Ovary (tissue), 9 donors: ENCODE results near the gene MYOM1. TPM values are rescaled to one million over a fixed set of nuclear protein-coding genes. Genes with fewer than 3 reads are reported as not detected.

Experiments
- DNase-seq, 5 donors: peaks; one replicate each; pipeline ENCODE4 v3.0.0-alpha.2; 2019 to 2020
- H3K27ac ChIP-seq, 2 donors: fragments of 200-600 bp; one replicate each; pipeline versions ENCODE4 v1.5.1 to v1.8.0; 2019 to 2022
- H3K27me3 ChIP-seq: fragments of 200-600 bp; one replicate; pipeline ENCODE4 v1.8.0; 2022
- H3K36me3 ChIP-seq: fragments of 200-600 bp; sonication (generic); one replicate; pipeline ENCODE4 v1.5.1; 2019
- H3K4me1 ChIP-seq: one replicate; pipeline ENCODE4 v1.8.1; 2013; ENCODE audit warnings: mild to moderate bottlenecking, moderate library complexity; ENCODE audit not compliant: insufficient read depth
- H3K4me3 ChIP-seq: fragments of 200-600 bp; sonication (generic); one replicate; pipeline ENCODE4 v1.5.1; 2017
- H3K9me3 ChIP-seq, 2 donors: fragments of 200-600 bp in 1 of 2; sonication (generic) in 1 of 2; one replicate each; pipeline versions ENCODE4 v1.5.1 to v1.8.1; 2013 to 2019; ENCODE audit warnings: mild to moderate bottlenecking in 1 of 2, moderate library complexity in 1 of 2
- CTCF ChIP-seq, 3 donors: fragments of 450-650 bp in 2 of 3; fragments of 200-600 bp in 1 of 3; IDR thresholded peaks; one replicate each; pipeline versions ENCODE4 v1.5.1 to v1.8.0; 2016 to 2022; ENCODE audit warnings: antibody characterized with exemption in 3 of 3, mild to moderate bottlenecking in 1 of 3
- EP300 ChIP-seq: sonication (generic); formaldehyde crosslinking; IDR thresholded peaks from one replicate; pipeline ENCODE4 v1.6.1; 2017; ENCODE audit warnings: antibody characterized with exemption
- POLR2A ChIP-seq: fragments of 450-650 bp; IDR thresholded peaks from one replicate; pipeline ENCODE4 v1.6.1; 2017; ENCODE audit warnings: antibody characterized with exemption, mild to moderate bottlenecking, moderate library complexity
- WGBS, 3 donors: extraction: QIAGEN DNeasy Blood & Tissue Kit in 1 of 3; methylation state at CpG; one replicate each; pipeline versions ENCODE4 v1.1.5 to v1.1.7; 2013 to 2017; 5-methylcytosine and 5-hydroxymethylcytosine counted together
- intact Hi-C, 4 donors: fragments of 100-400 bp; cut with DNase I; formaldehyde crosslinking; loops; one replicate each; pipeline versions ENCODE4 v1.11.0 to v1.15.1; 2022 to 2023
- polyA plus RNA-seq, 2 donors: library from polyadenylated mRNA; stranded (reverse); fragments of 200-250 nt in 1 of 2; fragments of 350-450 nt in 1 of 2; fragmentation: Illumina TruSeq in 1 of 2; extraction: RNeasy Lipid Tissue Mini Kit (QIAGEN cat#74804) in 1 of 2; gene quantifications; one replicate each; pipeline ENCODE4 v1.2.3, GENCODE V29; 2013 to 2014
- total RNA-seq, 7 donors: library from RNA; depleted of rRNA in 2 of 7; stranded (reverse); fragments of >200 nt in 2 of 7; fragmentation: NEBNext Ultra II Directional in 3 of 7; extraction: Animal tissue kit (Norgen Biotek cat#: 25700) in 3 of 7; gene quantifications; one replicate each; pipeline versions ENCODE4 v1.1.0 to v1.2.4, GENCODE V29; 2016 to 2023
- donor health status: DM: no; HTN: no; CAD: no; lungs with moderate emphysema.
- donor health status: DM: no; HTN: no; CAD: no.
- donor health status: Bipolar disorder and iron deficiency.
- donor health status: DM: yes; HTN: yes; CAD: no.
- donor health status: DM: no; HTN: no; CAD: no.
- donor health status: DM: yes; HTN: yes; CAD: no.

Gene MYOM1
- total and polyA plus RNA-seq, 9 donors, result 0.69 to 21.0 (median 3.6) TPM

DNA sequence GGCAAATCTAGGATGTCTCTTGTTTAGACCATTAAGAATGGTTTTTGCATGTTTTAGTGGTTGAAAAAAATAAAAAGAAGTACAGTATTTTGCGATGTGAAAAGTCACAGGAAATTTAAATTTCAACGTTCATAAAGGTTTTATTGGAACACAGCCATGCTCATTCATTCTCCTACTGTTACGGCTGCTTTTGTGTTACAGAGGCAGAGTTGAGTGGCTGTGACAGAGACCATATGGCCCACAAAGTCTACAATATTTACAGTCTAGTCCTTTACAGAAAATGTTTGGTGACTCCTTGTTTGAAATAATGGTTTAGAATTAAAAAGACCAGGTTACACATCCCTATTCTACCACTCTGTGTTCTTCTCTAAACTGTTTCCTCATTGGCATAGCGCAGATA is 48.1 kb downstream of the MYOM1 start:
- no peaks in the 10 kb centered on the region for H3K27me3 ChIP-seq
- H3K4me3 ChIP-seq, result no peak overlapping the region
- intact Hi-C loops, result no loop called here
- no peaks in the 10 kb centered on the region for H3K36me3 ChIP-seq
- no peak for DNase-seq
- H3K27ac ChIP-seq, result no peak overlapping the region
- H3K4me1 ChIP-seq, result peaks cover 2% of the 10 kb centered on the region
- no peak for TF ChIP-seq CTCF (IDR thresholded peaks at IDR 0.05)
- TF ChIP-seq POLR2A, result no peak
- TF ChIP-seq EP300, result no peak
- 39 to 45% (median 43%) methylated on average over 4 of the region's 4 CpGs for WGBS, 3 donors
- no peaks in the 10 kb centered on the region for H3K9me3 ChIP-seq

DNA sequence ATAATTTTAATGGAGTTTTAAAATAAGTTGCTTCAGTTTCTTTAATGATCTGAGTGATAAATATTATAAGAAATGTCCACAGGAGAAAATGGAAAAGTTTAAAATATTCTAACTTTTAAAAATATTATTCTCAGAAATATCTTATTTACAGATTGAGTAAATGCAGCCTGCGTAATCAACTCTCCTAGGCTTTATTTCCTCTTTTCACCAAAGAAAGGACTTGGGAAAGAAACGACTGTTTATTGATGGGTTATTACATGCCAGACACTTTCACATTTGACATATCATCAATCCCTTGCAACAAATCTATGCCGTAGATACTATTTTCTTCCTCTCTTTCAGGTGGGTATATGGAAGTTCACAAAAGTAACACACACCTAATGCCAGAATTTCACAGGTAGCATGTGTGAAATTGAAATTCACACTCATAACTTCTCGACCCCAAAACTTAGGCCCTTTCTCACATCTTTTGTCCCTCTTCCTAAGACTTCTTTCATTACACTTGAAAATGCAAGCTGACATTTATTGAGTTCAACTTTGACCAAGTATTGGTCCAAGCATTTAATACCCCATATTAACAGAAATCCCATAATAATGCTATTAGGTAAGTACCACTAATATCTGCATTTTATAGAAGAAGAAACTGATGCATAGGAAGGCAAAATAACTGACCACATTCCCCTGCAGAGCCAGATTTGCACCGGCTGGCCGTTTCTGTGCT is 49.2 kb downstream of the MYOM1 start:
- WGBS, 3 donors, result 87 to 89% (median 88%) methylated on average over 6 of the region's 6 CpGs
- H3K27ac ChIP-seq, result no peak overlapping the region
- TF ChIP-seq CTCF (IDR thresholded peaks at IDR 0.05) (no peak), POLR2A (no peak), EP300 (no peak)
- H3K36me3 ChIP-seq, result no peaks in the 10 kb centered on the region
- no peak for DNase-seq
- peaks cover 2% of the 10 kb centered on the region for H3K4me1 ChIP-seq
- H3K27me3 ChIP-seq, result no peaks in the 10 kb centered on the region
- H3K4me3 ChIP-seq, result no peak overlapping the region
- intact Hi-C loops, result no loop called here
- no peaks in the 10 kb centered on the region for H3K9me3 ChIP-seq

DNA sequence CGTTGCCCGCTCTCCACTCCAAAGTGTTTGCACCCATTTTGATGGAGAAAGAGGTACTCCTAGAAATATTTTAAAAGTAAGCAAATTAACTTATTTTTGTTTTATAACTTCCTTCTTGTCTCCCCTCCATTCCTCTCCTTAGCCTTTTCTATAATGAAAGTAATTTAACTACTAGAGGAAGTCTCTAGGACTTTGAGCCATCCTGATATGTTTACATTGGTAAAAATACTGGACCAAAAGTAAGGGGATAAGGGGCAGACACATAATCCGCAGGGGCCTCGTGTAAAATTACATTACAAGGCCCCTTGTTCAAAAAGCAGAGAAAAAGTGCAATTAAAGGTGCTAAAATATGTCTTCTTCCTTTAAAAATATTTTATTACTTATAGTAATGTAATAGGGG is 55.4 kb downstream of the MYOM1 start:
- H3K4me3 ChIP-seq, result no peak overlapping the region
- no peak for TF ChIP-seq EP300
- no peak for TF ChIP-seq POLR2A
- no peak for TF ChIP-seq CTCF (IDR thresholded peaks at IDR 0.05)
- no peaks in the 10 kb centered on the region for H3K9me3 ChIP-seq
- no peak for DNase-seq
- intact Hi-C loops, result no loop called here
- H3K4me1 ChIP-seq, result no peaks in the 10 kb centered on the region
- H3K36me3 ChIP-seq, result no peaks in the 10 kb centered on the region
- H3K27ac ChIP-seq, result no peak overlapping the region
- 81 to 93% (median 81%) methylated on average over 4 of the region's 4 CpGs for WGBS, 3 donors
- no peaks in the 10 kb centered on the region for H3K27me3 ChIP-seq

- Histone ChIP-seq H3K4me3 (no peak overlapping the region), H3K4me1 (no peaks in the 10 kb centered on the region), H3K27ac (no peak overlapping the region), H3K36me3 (no peaks in the 10 kb centered on the region), H3K27me3 (no peaks in the 10 kb centered on the region), H3K9me3 (no peaks in the 10 kb centered on the region)
- intact Hi-C loops, result no loop called here
- 76 to 88% (median 79%) methylated on average over 5 of the region's 5 CpGs for WGBS, 3 donors
- DNase-seq, result no peak
- TF ChIP-seq EP300, result no peak
- TF ChIP-seq CTCF (IDR thresholded peaks at IDR 0.05), result no peak
- no peak for TF ChIP-seq POLR2A
Observed at GRCh38 chr18:3163968-3164367, 55.8 kb downstream of the MYOM1 start.
